Aorta (tissue), 5 donors: ENCODE results near the gene HSD3B2. TPM values are rescaled to one million over a fixed set of nuclear protein-coding genes. Genes with fewer than 3 reads are reported as not detected.

Experiments used
- ATAC-seq: fragments of 200-7000 bp; cut with Tn5 transposase; one replicate; pipeline ENCODE4 v1.9.1; 2022; ENCODE audit warnings: moderate library complexity; ENCODE audit not compliant: low FRiP score
- DNase-seq, 2 donors: peaks; one replicate each; pipeline ENCODE4 v3.0.0-alpha.2; 2020
- H3K27ac ChIP-seq, 2 donors: one replicate each; pipeline ENCODE4 v1.5.1; 2013; ENCODE audit warnings: low read length in 2 of 2, mild to moderate bottlenecking in 2 of 2, moderate library complexity in 2 of 2, control low read depth in 1 of 2, inconsistent platforms in 1 of 2, low read depth in 1 of 2
- H3K27me3 ChIP-seq, 2 donors: one replicate each; pipeline ENCODE4 v1.6.1; 2013; ENCODE audit warnings: control low read depth in 1 of 2, low read length in 1 of 2, mild to moderate bottlenecking in 1 of 2, moderate library complexity in 1 of 2; ENCODE audit not compliant: insufficient read depth in 2 of 2, control insufficient read depth in 1 of 2
- H3K36me3 ChIP-seq, 2 donors: one replicate each; pipeline ENCODE4 v1.6.1; 2013; ENCODE audit warnings: control low read depth in 1 of 2, low read length in 1 of 2, mild to moderate bottlenecking in 1 of 2; ENCODE audit not compliant: insufficient read depth in 2 of 2, control insufficient read depth in 1 of 2
- H3K4me1 ChIP-seq, 2 donors: one replicate each; pipeline ENCODE4 v1.6.1; 2013; ENCODE audit warnings: low read length in 2 of 2, control low read depth in 1 of 2, mild to moderate bottlenecking in 1 of 2, moderate library complexity in 1 of 2; ENCODE audit not compliant: insufficient read depth in 2 of 2, control insufficient read depth in 1 of 2
- H3K4me3 ChIP-seq, 2 donors: one replicate each; pipeline ENCODE4 v1.5.1; 2013; ENCODE audit warnings: low read length in 2 of 2, control low read depth in 1 of 2, mild to moderate bottlenecking in 1 of 2
- H3K9me3 ChIP-seq: one replicate; pipeline ENCODE4 v1.6.1; 2013; ENCODE audit warnings: mild to moderate bottlenecking, low read length; ENCODE audit not compliant: control insufficient read depth
- WGBS, 2 donors: extraction: QIAGEN DNeasy Blood & Tissue Kit; methylation state at CpG; one replicate each; pipeline ENCODE4 v1.1.7; 2013; 5-methylcytosine and 5-hydroxymethylcytosine counted together
- intact Hi-C, 2 donors: fragments of 100-400 bp; cut with DNase I; formaldehyde crosslinking; loops; one replicate each; pipeline versions ENCODE4 v1.14.2 to v1.15.0; 2022
- polyA plus RNA-seq, 2 donors: library from polyadenylated mRNA; stranded (reverse); fragments of 200-250 nt; gene quantifications; one replicate each; pipeline ENCODE4 v1.2.3, GENCODE V29; 2013
- total RNA-seq, 2 donors: library from RNA; stranded (reverse); fragmentation: NEBNext Ultra II Directional; extraction: Animal tissue kit (Norgen Biotek cat#: 25700); gene quantifications; one replicate each; pipeline ENCODE4 v1.2.1, GENCODE V29; 2021
- donor health status: healthy with polysubstance abuse.
- donor health status: Bipolar disorder and iron deficiency.
- donor health status: DM: no; HTN: no; CAD: no.
- donor health status: DM: no; HTN: no; CAD: no.
- donor health status: DM: yes; HTN: yes; CAD: no.

The HSD3B2 gene
- total and polyA plus RNA-seq, 4 donors = 0.23 to 0.55 TPM; not detected in 2

- Histone ChIP-seq H3K4me3 (no peak overlapping the region), H3K4me1 (no peaks in the 10 kb centered on the region), H3K36me3 (no peaks in the 10 kb centered on the region), H3K27ac (no peak overlapping the region), H3K27me3 (no peaks in the 10 kb centered on the region), H3K9me3 (peaks cover 2% of the 10 kb centered on the region)
- intact Hi-C loops = no loop called here
- 83 to 89% methylated on average over 3 of the region's 3 CpGs for WGBS, 2 donors
- ATAC-seq (no peak), DNase-seq (no peak)
Observed at GRCh38 chr1:119435052-119435451, 20.1 kb downstream of the HSD3B2 start.

GRCh38 chr1:119438761-119439160, 23.8 kb downstream of the HSD3B2 start:
- Histone ChIP-seq H3K27ac (no peak overlapping the region), H3K36me3 (no peaks in the 10 kb centered on the region), H3K4me1 (no peaks in the 10 kb centered on the region), H3K27me3 (no peaks in the 10 kb centered on the region), H3K9me3 (peaks cover 2% of the 10 kb centered on the region), H3K4me3 (no peak overlapping the region)
- ATAC-seq (no peak), DNase-seq (no peak)
- intact Hi-C loops = no loop called here
- WGBS, 2 donors = 40 to 48% methylated on average over 2 of the region's 2 CpGs

DNA sequence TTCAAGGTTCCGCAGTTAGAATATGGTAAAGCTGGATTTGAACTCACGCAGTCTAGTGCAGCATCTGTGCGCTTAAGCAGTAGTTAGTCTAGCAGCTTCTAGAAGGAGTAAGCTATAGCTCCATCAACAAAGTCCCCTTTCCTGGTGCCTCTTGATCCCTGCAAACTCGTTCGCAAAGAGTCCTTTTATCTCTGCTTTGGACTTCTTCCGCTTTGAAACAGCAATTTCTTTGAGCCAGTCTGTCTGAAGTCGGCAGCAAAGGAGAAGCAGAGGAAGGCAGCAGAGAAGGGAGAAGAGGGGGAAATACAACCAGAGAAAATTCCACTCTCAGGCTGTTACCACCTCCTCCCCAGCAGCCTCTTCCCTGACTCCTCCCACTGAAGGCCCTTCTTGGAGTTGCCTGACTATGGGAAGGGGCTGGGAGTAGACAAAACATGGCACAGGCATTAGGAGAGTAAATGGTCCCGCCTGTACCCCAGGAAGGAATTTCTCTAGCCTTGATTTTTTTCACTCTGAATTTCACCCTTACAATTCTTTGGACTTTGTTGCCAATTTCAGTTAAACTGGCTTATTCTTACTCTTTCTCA, 25.9 kb downstream of the HSD3B2 start:
- no peaks in the 10 kb centered on the region for H3K36me3 ChIP-seq
- no peaks in the 10 kb centered on the region for H3K4me1 ChIP-seq
- 57 to 63% methylated on average over 8 of the region's 8 CpGs for WGBS, 2 donors
- no peak overlapping the region for H3K27ac ChIP-seq
- ATAC-seq (no peak), DNase-seq (no peak)
- no peaks in the 10 kb centered on the region for H3K27me3 ChIP-seq
- no peak overlapping the region for H3K4me3 ChIP-seq
- intact Hi-C loops = no loop called here
- peaks cover 2% of the 10 kb centered on the region for H3K9me3 ChIP-seq

DNA sequence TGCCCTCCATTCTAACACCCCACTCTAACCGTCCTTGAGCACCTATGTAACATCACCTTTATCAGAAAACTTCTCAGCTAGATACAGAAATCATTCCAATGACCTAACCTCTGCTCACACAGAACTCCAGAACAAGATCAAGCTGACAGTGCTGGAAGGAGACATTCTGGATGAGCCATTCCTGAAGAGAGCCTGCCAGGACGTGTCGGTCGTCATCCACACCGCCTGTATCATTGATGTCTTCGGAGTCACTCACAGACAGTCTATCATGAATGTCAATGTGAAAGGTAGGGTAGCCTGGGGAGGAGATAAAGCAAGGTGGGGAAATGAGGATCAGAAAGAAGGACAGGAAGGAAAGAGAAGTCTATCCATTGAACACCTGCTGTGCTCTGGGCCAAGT, 27.8 kb downstream of the HSD3B2 start:
- no peaks in the 10 kb centered on the region for H3K4me1 ChIP-seq
- no peaks in the 10 kb centered on the region for H3K9me3 ChIP-seq
- intact Hi-C loops = no loop called here
- no peak overlapping the region for H3K4me3 ChIP-seq
- DNase-seq = no peak
- no peak for ATAC-seq
- no peaks in the 10 kb centered on the region for H3K27me3 ChIP-seq
- 89 to 93% methylated on average over 6 of the region's 6 CpGs for WGBS, 2 donors
- no peak overlapping the region for H3K27ac ChIP-seq
- no peaks in the 10 kb centered on the region for H3K36me3 ChIP-seq

- no peaks in the 10 kb centered on the region for H3K4me1 ChIP-seq
- ATAC-seq = no peak
Observed at GRCh38 chr1:119446321-119446720, 31.4 kb downstream of the HSD3B2 start.

GRCh38 chr1:119447344-119448126, 32.6 kb downstream of the HSD3B2 start:
- Histone ChIP-seq H3K27me3 (no peaks in the 10 kb centered on the region), H3K9me3 (no peaks in the 10 kb centered on the region), H3K27ac (no peak overlapping the region), H3K4me1 (no peaks in the 10 kb centered on the region), H3K36me3 (no peaks in the 10 kb centered on the region), H3K4me3 (no peak overlapping the region)
- no peak for DNase-seq
- no peak for ATAC-seq
- intact Hi-C loops = no loop called here
- 89 to 92% methylated on average over 3 of the region's 3 CpGs for WGBS, 2 donors

More at GRCh38 chr1:119446321-119446720, 31.4 kb downstream of the HSD3B2 start:
- Histone ChIP-seq H3K4me3 (no peak overlapping the region), H3K27ac (no peak overlapping the region), H3K36me3 (no peaks in the 10 kb centered on the region), H3K27me3 (no peaks in the 10 kb centered on the region), H3K9me3 (no peaks in the 10 kb centered on the region)
- intact Hi-C loops = no loop called here
- no peak for DNase-seq

DNA sequence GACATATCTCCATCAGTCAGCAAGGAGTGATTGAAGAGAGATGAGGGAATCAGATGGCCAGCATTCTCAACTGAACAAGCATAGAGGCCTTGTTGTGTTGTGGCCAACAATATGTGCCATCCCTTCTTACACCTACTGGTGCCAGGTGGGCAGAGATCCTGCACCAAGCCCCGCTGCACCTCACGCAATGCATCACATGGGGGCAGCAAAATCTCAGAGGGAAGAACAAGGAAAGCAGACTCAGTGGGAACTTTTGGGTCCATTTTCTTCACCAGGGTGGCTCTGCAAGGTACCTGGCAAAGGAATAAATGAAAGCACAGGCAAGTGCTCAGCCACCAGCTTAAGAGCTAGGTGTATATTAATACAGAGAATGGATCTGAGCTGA, 33.2 kb downstream of the HSD3B2 start:
- no peak for DNase-seq
- intact Hi-C loops = no loop called here
- 67 to 72% methylated on average over 2 of the region's 2 CpGs for WGBS, 2 donors
- no peaks in the 10 kb centered on the region for H3K9me3 ChIP-seq
- no peaks in the 10 kb centered on the region for H3K4me1 ChIP-seq
- no peaks in the 10 kb centered on the region for H3K36me3 ChIP-seq
- no peaks in the 10 kb centered on the region for H3K27me3 ChIP-seq
- ATAC-seq = no peak
- no peak overlapping the region for H3K4me3 ChIP-seq
- H3K27ac ChIP-seq = no peak overlapping the region

DNA sequence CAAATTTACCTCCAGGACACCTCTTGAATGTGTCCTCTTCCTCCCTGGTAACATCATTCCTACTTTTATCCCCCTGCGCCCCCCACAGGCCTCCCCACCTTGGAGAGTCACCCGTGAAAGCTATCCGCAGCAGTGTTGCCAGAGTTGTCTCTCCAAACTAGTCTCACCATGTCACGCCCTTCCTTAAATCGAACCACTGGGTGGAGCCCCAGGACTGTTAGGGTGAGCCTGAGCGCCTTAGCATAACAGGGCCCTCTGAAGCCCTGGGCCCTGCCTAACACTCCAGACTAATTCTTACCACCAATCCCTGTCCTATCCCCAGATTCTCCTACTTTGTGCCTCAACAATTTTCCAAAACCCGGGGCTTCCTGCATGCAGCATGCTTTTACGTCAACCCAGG, 35.0 kb downstream of the HSD3B2 start:
- Histone ChIP-seq H3K4me1 (no peaks in the 10 kb centered on the region), H3K36me3 (no peaks in the 10 kb centered on the region), H3K27ac (no peak overlapping the region), H3K27me3 (no peaks in the 10 kb centered on the region), H3K9me3 (no peaks in the 10 kb centered on the region), H3K4me3 (no peak overlapping the region)
- ATAC-seq (no peak), DNase-seq (no peak)
- 63 to 74% methylated on average over 8 of the region's 8 CpGs for WGBS, 2 donors
- intact Hi-C loops = no loop called here

- no peaks in the 10 kb centered on the region for H3K36me3 ChIP-seq
- H3K9me3 ChIP-seq = no peaks in the 10 kb centered on the region
- H3K4me1 ChIP-seq = no peaks in the 10 kb centered on the region
- DNase-seq = no peak
- H3K4me3 ChIP-seq = no peak overlapping the region
- WGBS, 2 donors = 83 to 85% methylated on average over 6 of the region's 6 CpGs
- intact Hi-C loops = no loop called here
- no peak overlapping the region for H3K27ac ChIP-seq
- no peaks in the 10 kb centered on the region for H3K27me3 ChIP-seq
- no peak for ATAC-seq
Observed at GRCh38 chr1:119451158-119451557, 36.2 kb downstream of the HSD3B2 start.
